HEK293 (cell line): ENCODE measurements around the gene BMX.

ENCODE experiments used
- CTCF ChIA-PET: fragments of 350-600 bp; formaldehyde crosslinking; extraction: SDS; loops from one replicate; lab custom pipeline; 2021; ENCODE audit warnings: antibody characterized with exemption; lab: Yijun Ruan, JAX
- POLR2A ChIA-PET: fragments of 300-600 bp; formaldehyde crosslinking; extraction: SDS; loops from one replicate; lab custom pipeline; 2020; ENCODE audit warnings: antibody characterized with exemption, inconsistent platforms; lab: Yijun Ruan, JAX
- H3K27ac ChIP-seq: fragments of 200-500 bp; sonication (Bioruptor generic); 2 replicates; pipeline ENCODE4 v1.5.1; 2014; ENCODE audit warnings: low read depth, low read length, control low read depth, inconsistent platforms; ENCODE audit errors: extremely low read depth
- H3K36me3 ChIP-seq, 2 experiments: fragments of 200-500 bp in 1 of 2; sonication (Bioruptor generic) in 1 of 2; 1 replicate in 1 of 2; 2 replicates in 1 of 2; pipeline ENCODE4 v1.5.1; 2014 to 2017; ENCODE audit warnings: inconsistent platforms in 2 of 2, low read length in 2 of 2; ENCODE audit not compliant: control insufficient read depth in 2 of 2, insufficient read depth in 1 of 2
- H3K4me1 ChIP-seq: fragments of 200-500 bp; sonication (Bioruptor generic); 2 replicates; pipeline ENCODE4 v1.5.1; 2014; ENCODE audit warnings: mild to moderate bottlenecking, low read length, inconsistent platforms; ENCODE audit not compliant: control insufficient read depth, insufficient read depth
- H3K4me3 ChIP-seq: 2 replicates; pipeline ENCODE4 v1.5.1; 2011; ENCODE audit warnings: low read depth, mild to moderate bottlenecking, control low read depth, low read length, moderate library complexity
- H3K9me3 ChIP-seq: fragments of 200-500 bp; sonication (Bioruptor generic); 2 replicates; pipeline ENCODE4 v1.5.1; 2014; ENCODE audit warnings: low read depth, low read length, inconsistent platforms; ENCODE audit not compliant: control insufficient read depth, insufficient read depth
- BCL11B ChIP-seq: fragments of 450-650 bp; formaldehyde crosslinking; IDR thresholded peaks from 2 replicates; pipeline ENCODE4 v1.5.1; 2016; ENCODE audit warnings: low read depth, missing biosample characterization, missing genetic modification characterization
- GLIS2 ChIP-seq: fragments of 450-650 bp; formaldehyde crosslinking; IDR thresholded peaks from 2 replicates; pipeline ENCODE4 v1.5.1; 2016; ENCODE audit warnings: missing biosample characterization, missing genetic modification characterization
- SCRT2 ChIP-seq: fragments of 450-650 bp; formaldehyde crosslinking; IDR thresholded peaks from 2 replicates; pipeline ENCODE4 v1.5.1; 2016; ENCODE audit warnings: missing biosample characterization, missing genetic modification characterization
- ZBTB7A ChIP-seq: fragments of 450-650 bp; formaldehyde crosslinking; IDR thresholded peaks from 2 replicates; pipeline ENCODE4 v1.5.1; 2016; ENCODE audit warnings: low read depth, missing biosample characterization, missing genetic modification characterization
- ZFP69B ChIP-seq: fragments of 450-650 bp; formaldehyde crosslinking; IDR thresholded peaks from 2 replicates; pipeline ENCODE4 v1.5.1; 2016; ENCODE audit warnings: missing biosample characterization, missing genetic modification characterization
- ZNF423 ChIP-seq: fragments of 450-650 bp; formaldehyde crosslinking; IDR thresholded peaks from 2 replicates; pipeline ENCODE4 v1.5.1; 2016; ENCODE audit warnings: missing biosample characterization, missing genetic modification characterization
- ZNF433 ChIP-seq: fragments of 450-650 bp; formaldehyde crosslinking; IDR thresholded peaks from 2 replicates; pipeline ENCODE4 v1.5.1; 2016; ENCODE audit warnings: missing biosample characterization, missing genetic modification characterization, low read depth
- ZNF623 ChIP-seq: fragments of 450-650 bp; formaldehyde crosslinking; IDR thresholded peaks from 2 replicates; pipeline ENCODE4 v1.5.1; 2016; ENCODE audit warnings: missing biosample characterization, missing genetic modification characterization
- TF ChIP-seq, protein P1 (sequence below): fragments of 450-650 bp; formaldehyde crosslinking; conservative IDR thresholded peaks from 2 replicates; pipeline ENCODE4 v1.5.1; 2016; ENCODE audit warnings: low read depth, missing biosample characterization, missing genetic modification characterization
- TF ChIP-seq, protein P2 (sequence below): fragments of 450-650 bp; formaldehyde crosslinking; IDR thresholded peaks from 2 replicates; pipeline ENCODE4 v1.5.1; 2017; ENCODE audit warnings: missing biosample characterization, missing genetic modification characterization
- TF ChIP-seq, protein P3 (sequence below): fragments of 450-650 bp; formaldehyde crosslinking; IDR thresholded peaks from 2 replicates; pipeline ENCODE4 v1.5.1; 2016; ENCODE audit warnings: missing biosample characterization, missing genetic modification characterization, low read depth
- TF ChIP-seq, protein P4 (sequence below): fragments of 450-650 bp; formaldehyde crosslinking; IDR thresholded peaks from 2 replicates; pipeline ENCODE4 v1.5.1; 2016; ENCODE audit warnings: missing biosample characterization, missing genetic modification characterization
- TF ChIP-seq, protein P5 (sequence below): fragments of 450-650 bp; formaldehyde crosslinking; IDR thresholded peaks from 2 replicates; pipeline ENCODE4 v1.5.1; 2016; ENCODE audit warnings: missing biosample characterization, missing genetic modification characterization

Gene BMX

DNA sequence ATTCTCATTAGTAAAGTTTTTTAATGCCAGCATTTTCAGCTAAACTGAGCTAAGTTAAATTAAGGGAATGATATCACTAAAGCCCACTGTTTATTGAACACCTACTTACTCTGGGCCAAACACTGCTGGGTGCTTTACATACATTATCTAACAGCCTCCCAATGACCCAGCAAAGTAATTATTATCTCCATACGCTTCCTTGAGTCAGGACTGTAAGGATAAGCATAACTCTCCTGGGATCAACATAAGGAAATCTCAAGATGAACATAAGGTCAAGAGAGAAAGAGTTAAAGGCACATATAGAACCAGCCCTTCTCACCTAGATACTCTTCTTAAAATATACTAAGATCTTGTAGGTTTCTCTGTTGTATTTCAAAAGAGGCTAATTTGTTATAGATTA, 13.7 kb downstream of the BMX start:
- Histone ChIP-seq H3K4me1 (peaks cover 4% of the 10 kb centered on the region; the same call in 1 of the 2 replicates), H3K9me3 (no peaks in the 10 kb centered on the region), H3K36me3 (no peaks in the 10 kb centered on the region), H3K4me3 (no peak overlapping the region), H3K27ac (no peak overlapping the region)
- ChIA-PET CTCF (interaction anchor here (0.6 to 3.2 kb wide), 3 partner anchors 16 to 1012 kb away, joined by 3 to 14 read pairs (median 3); no protein-coding TSS in a partner anchor), POLR2A (no interaction called here)
- TF ChIP-seq, protein P1, sequence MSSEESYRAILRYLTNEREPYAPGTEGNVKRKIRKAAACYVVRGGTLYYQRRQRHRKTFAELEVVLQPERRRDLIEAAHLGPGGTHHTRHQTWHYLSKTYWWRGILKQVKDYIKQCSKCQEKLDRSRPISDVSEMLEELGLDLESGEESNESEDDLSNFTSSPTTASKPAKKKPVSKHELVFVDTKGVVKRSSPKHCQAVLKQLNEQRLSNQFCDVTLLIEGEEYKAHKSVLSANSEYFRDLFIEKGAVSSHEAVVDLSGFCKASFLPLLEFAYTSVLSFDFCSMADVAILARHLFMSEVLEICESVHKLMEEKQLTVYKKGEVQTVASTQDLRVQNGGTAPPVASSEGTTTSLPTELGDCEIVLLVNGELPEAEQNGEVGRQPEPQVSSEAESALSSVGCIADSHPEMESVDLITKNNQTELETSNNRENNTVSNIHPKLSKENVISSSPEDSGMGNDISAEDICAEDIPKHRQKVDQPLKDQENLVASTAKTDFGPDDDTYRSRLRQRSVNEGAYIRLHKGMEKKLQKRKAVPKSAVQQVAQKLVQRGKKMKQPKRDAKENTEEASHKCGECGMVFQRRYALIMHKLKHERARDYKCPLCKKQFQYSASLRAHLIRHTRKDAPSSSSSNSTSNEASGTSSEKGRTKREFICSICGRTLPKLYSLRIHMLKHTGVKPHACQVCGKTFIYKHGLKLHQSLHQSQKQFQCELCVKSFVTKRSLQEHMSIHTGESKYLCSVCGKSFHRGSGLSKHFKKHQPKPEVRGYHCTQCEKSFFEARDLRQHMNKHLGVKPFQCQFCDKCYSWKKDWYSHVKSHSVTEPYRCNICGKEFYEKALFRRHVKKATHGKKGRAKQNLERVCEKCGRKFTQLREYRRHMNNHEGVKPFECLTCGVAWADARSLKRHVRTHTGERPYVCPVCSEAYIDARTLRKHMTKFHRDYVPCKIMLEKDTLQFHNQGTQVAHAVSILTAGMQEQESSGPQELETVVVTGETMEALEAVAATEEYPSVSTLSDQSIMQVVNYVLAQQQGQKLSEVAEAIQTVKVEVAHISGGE (tag by site-specific recombination): no peak
- TF ChIP-seq, protein P2, sequence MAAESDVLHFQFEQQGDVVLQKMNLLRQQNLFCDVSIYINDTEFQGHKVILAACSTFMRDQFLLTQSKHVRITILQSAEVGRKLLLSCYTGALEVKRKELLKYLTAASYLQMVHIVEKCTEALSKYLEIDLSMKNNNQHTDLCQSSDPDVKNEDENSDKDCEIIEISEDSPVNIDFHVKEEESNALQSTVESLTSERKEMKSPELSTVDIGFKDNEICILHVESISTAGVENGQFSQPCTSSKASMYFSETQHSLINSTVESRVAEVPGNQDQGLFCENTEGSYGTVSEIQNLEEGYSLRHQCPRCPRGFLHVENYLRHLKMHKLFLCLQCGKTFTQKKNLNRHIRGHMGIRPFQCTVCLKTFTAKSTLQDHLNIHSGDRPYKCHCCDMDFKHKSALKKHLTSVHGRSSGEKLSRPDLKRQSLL: no peak
- TF ChIP-seq ZNF433 (tag by site-specific recombination) (no peak), BCL11B (tag by site-specific recombination) (no peak), ZBTB7A (tag by site-specific recombination) (no peak), GLIS2 (tag by site-specific recombination) (no peak), ZFP69B (no peak), ZNF423 (tag by site-specific recombination) (no peak)
- TF ChIP-seq, protein P3, sequence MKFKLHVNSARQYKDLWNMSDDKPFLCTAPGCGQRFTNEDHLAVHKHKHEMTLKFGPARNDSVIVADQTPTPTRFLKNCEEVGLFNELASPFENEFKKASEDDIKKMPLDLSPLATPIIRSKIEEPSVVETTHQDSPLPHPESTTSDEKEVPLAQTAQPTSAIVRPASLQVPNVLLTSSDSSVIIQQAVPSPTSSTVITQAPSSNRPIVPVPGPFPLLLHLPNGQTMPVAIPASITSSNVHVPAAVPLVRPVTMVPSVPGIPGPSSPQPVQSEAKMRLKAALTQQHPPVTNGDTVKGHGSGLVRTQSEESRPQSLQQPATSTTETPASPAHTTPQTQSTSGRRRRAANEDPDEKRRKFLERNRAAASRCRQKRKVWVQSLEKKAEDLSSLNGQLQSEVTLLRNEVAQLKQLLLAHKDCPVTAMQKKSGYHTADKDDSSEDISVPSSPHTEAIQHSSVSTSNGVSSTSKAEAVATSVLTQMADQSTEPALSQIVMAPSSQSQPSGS: no peak

DNA sequence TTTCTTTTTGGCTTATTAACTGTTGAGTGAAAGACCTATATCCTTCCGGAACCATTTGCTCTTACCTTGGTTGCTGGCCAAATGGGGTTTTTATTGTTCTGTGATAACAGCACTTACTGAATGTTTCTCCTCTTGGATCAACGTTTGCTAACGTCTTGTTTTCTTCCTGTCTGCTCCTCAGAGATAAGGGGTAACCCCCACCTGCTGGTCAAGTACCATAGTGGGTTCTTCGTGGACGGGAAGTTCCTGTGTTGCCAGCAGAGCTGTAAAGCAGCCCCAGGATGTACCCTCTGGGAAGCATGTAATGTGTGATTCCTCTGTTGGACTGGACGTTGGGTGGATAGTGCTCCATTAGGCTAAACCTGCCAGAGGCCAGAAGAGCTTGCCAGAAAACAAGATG, 15.3 kb downstream of the BMX start:
- Histone ChIP-seq H3K4me1 (peaks cover 4% of the 10 kb centered on the region; the same call in 1 of the 2 replicates), H3K27ac (no peak overlapping the region; the same call in 1 of the 2 replicates), H3K36me3 (no peaks in the 10 kb centered on the region), H3K4me3 (no peak overlapping the region), H3K9me3 (no peaks in the 10 kb centered on the region)
- ChIA-PET CTCF (interaction anchor here (0.5 to 2.2 kb wide), 6 partner anchors 10 to 49 kb away, joined by 3 to 8 read pairs (median 5); partner anchors contain the start of genes BMX and PIR), POLR2A (no interaction called here)
- TF ChIP-seq, protein P4, sequence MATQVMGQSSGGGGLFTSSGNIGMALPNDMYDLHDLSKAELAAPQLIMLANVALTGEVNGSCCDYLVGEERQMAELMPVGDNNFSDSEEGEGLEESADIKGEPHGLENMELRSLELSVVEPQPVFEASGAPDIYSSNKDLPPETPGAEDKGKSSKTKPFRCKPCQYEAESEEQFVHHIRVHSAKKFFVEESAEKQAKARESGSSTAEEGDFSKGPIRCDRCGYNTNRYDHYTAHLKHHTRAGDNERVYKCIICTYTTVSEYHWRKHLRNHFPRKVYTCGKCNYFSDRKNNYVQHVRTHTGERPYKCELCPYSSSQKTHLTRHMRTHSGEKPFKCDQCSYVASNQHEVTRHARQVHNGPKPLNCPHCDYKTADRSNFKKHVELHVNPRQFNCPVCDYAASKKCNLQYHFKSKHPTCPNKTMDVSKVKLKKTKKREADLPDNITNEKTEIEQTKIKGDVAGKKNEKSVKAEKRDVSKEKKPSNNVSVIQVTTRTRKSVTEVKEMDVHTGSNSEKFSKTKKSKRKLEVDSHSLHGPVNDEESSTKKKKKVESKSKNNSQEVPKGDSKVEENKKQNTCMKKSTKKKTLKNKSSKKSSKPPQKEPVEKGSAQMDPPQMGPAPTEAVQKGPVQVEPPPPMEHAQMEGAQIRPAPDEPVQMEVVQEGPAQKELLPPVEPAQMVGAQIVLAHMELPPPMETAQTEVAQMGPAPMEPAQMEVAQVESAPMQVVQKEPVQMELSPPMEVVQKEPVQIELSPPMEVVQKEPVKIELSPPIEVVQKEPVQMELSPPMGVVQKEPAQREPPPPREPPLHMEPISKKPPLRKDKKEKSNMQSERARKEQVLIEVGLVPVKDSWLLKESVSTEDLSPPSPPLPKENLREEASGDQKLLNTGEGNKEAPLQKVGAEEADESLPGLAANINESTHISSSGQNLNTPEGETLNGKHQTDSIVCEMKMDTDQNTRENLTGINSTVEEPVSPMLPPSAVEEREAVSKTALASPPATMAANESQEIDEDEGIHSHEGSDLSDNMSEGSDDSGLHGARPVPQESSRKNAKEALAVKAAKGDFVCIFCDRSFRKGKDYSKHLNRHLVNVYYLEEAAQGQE (tag by site-specific recombination): no peak
- TF ChIP-seq, protein P5, sequence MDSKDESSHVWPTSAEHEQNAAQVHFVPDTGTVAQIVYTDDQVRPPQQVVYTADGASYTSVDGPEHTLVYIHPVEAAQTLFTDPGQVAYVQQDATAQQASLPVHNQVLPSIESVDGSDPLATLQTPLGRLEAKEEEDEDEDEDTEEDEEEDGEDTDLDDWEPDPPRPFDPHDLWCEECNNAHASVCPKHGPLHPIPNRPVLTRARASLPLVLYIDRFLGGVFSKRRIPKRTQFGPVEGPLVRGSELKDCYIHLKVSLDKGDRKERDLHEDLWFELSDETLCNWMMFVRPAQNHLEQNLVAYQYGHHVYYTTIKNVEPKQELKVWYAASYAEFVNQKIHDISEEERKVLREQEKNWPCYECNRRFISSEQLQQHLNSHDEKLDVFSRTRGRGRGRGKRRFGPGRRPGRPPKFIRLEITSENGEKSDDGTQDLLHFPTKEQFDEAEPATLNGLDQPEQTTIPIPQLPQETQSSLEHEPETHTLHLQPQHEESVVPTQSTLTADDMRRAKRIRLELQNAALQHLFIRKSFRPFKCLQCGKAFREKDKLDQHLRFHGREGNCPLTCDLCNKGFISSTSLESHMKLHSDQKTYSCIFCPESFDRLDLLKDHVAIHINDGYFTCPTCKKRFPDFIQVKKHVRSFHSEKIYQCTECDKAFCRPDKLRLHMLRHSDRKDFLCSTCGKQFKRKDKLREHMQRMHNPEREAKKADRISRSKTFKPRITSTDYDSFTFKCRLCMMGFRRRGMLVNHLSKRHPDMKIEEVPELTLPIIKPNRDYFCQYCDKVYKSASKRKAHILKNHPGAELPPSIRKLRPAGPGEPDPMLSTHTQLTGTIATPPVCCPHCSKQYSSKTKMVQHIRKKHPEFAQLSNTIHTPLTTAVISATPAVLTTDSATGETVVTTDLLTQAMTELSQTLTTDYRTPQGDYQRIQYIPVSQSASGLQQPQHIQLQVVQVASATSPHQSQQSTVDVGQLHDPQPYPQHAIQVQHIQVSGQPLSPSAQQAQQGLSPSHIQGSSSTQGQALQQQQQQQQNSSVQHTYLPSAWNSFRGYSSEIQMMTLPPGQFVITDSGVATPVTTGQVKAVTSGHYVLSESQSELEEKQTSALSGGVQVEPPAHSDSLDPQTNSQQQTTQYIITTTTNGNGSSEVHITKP: peak; percentile 34
- no peak for TF ChIP-seq ZNF623
- TF ChIP-seq SCRT2 (tag by site-specific recombination): no peak
